Mesodermal cell (in vitro differentiated cells): ENCODE measurements around the gene RASL10B.
"Not testable (repeated sequence)": the region's sequence is repeated elsewhere in the genome, so short reads cannot be mapped to it uniquely, and the experiment has no call there.

Source experiments
- H3K27ac ChIP-seq: 2 replicates; pipeline ENCODE4 v1.7.0; 2013; ENCODE audit warnings: mild to moderate bottlenecking, low read depth, low read length, moderate library complexity; ENCODE audit not compliant: severe bottlenecking
- H3K36me3 ChIP-seq: 2 replicates; pipeline ENCODE4 v1.7.1; 2013; ENCODE audit warnings: mild to moderate bottlenecking, low read length, moderate library complexity; ENCODE audit not compliant: control insufficient read depth, insufficient read depth
- H3K4me1 ChIP-seq: one replicate; pipeline ENCODE4 v1.7.1; 2013; ENCODE audit warnings: mild to moderate bottlenecking, low read length; ENCODE audit not compliant: insufficient read depth, control insufficient read depth, poor library complexity, severe bottlenecking
- H3K4me3 ChIP-seq: 2 replicates; pipeline ENCODE4 v1.7.0; 2013; ENCODE audit warnings: low read length, control low read depth, mild to moderate bottlenecking; ENCODE audit not compliant: insufficient read depth, poor library complexity, severe bottlenecking; ENCODE audit errors: extremely low read depth
- H3K9me3 ChIP-seq: 2 replicates; pipeline ENCODE4 v1.7.1; 2013; ENCODE audit warnings: mild to moderate bottlenecking, low read length, moderate library complexity; ENCODE audit not compliant: control insufficient read depth
- WGBS, 2 experiments: methylation state at CpG; one replicate each; pipeline ENCODE4 v1.1.5; 2013; ENCODE audit warnings: missing lambda C conversion rate in 2 of 2; ENCODE audit not compliant: insufficient coverage in 2 of 2; 5-methylcytosine and 5-hydroxymethylcytosine counted together

RASL10B gene

GRCh38 chr17:35749560-35750412, 18.3 kb downstream of the RASL10B start:
- H3K4me3 ChIP-seq: no peak overlapping the region
- H3K4me1 ChIP-seq: peaks cover 8% of the 10 kb centered on the region
- H3K36me3 ChIP-seq: no peaks in the 10 kb centered on the region
- 40 to 42% methylated on average over 17 to 26 of the region's 35 CpGs for WGBS, 2 experiments
- H3K27ac ChIP-seq: no peak overlapping the region
- H3K9me3 ChIP-seq: no peaks in the 10 kb centered on the region

GRCh38 chr17:35750526-35751395, 19.3 kb downstream of the RASL10B start:
- Histone ChIP-seq H3K36me3 (no peaks in the 10 kb centered on the region), H3K27ac (no peak overlapping the region), H3K4me1 (peaks cover 8% of the 10 kb centered on the region), H3K9me3 (no peaks in the 10 kb centered on the region), H3K4me3 (no peak overlapping the region)
- WGBS, 2 experiments: 92 to 97% methylated on average over 5 to 6 of the region's 10 CpGs

DNA sequence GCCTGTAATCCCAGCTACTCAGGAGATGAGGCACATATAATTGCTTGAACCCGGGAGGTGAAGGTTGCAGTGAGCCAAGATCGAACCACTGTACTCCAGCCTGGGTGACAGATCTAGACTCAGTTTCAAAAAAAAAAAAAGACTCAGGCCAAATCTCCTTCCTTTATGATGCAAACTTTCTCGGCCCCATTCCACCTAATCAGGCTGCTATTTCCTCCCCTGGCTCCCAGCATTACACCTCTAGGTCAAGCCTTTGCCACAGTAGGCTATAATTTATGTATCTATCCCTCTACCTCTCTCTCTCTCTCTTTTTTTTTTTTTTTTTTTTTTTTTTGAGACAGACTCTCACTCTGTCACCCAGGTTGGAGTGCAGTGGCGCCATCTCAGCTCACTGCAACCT, 20.1 kb downstream of the RASL10B start:
- H3K4me3 ChIP-seq, H3K4me1 ChIP-seq, H3K36me3 ChIP-seq, H3K9me3 ChIP-seq, H3K27ac ChIP-seq: not testable (repeated sequence)
- 81 to 84% methylated on average over 3 of the region's 4 CpGs for WGBS, 2 experiments

GRCh38 chr17:35752471-35752870, 21.0 kb downstream of the RASL10B start:
- H3K36me3 ChIP-seq: no peaks in the 10 kb centered on the region
- WGBS, 2 experiments: 91 to 93% methylated on average over 16 of the region's 16 CpGs
- H3K4me1 ChIP-seq: peaks cover 8% of the 10 kb centered on the region
- H3K27ac ChIP-seq: no peak overlapping the region
- no peaks in the 10 kb centered on the region for H3K9me3 ChIP-seq
- H3K4me3 ChIP-seq: no peak overlapping the region

- Histone ChIP-seq H3K27ac (no peak within 1 kb of the TSS), H3K4me1 (peaks cover 8% of the 10 kb centered on the region), H3K4me3 (no peak within 1 kb of the TSS), H3K9me3 (no peaks in the 10 kb centered on the region), H3K36me3 (no peaks in the 10 kb centered on the region)
- WGBS, 2 experiments: 68 to 79% methylated on average over 4 to 9 of the region's 9 CpGs
Observed at GRCh38 chr17:35752945-35753764, 21.7 kb downstream of the RASL10B start, which contains the start of gene GAS2L2. TSS of gene GAS2L2 (minus strand) at chr17:35753239. CDS start at chr17:35752850, 389 bp downstream.

GRCh38 chr17:35757243-35757642, 25.8 kb downstream of the RASL10B start:
- Histone ChIP-seq H3K4me3 (no peak overlapping the region), H3K4me1 (peaks cover 5% of the 10 kb centered on the region), H3K36me3 (no peaks in the 10 kb centered on the region), H3K27ac (no peak overlapping the region), H3K9me3 (no peaks in the 10 kb centered on the region)

- H3K4me3 ChIP-seq: no peak within 1 kb of the TSS
- peaks cover 8% of the 10 kb centered on the region for H3K4me1 ChIP-seq
- no CpG with 5 or more reads among the region's 1 CpG for WGBS, 2 experiments
Observed at GRCh38 chr17:35760587-35760986, 29.1 kb downstream of the RASL10B start, which contains the start of gene C17orf50. TSS of gene C17orf50 (plus strand) at chr17:35760887. CDS start at chr17:35760942, 55 bp downstream.

GRCh38 chr17:35761601-35762000, 30.2 kb downstream of the RASL10B start:
- peaks cover 18% of the 10 kb centered on the region for H3K4me1 ChIP-seq
- 92 to 95% methylated on average over 3 to 5 of the region's 5 CpGs for WGBS, 2 experiments
- no peak overlapping the region for H3K27ac ChIP-seq
- H3K9me3 ChIP-seq: no peaks in the 10 kb centered on the region
- H3K4me3 ChIP-seq: no peak overlapping the region
- H3K36me3 ChIP-seq: no peaks in the 10 kb centered on the region

More at GRCh38 chr17:35760587-35760986, 29.1 kb downstream of the RASL10B start, which contains the start of gene C17orf50:
- Histone ChIP-seq H3K36me3 (no peaks in the 10 kb centered on the region), H3K9me3 (no peaks in the 10 kb centered on the region), H3K27ac (no peak within 1 kb of the TSS)

DNA sequence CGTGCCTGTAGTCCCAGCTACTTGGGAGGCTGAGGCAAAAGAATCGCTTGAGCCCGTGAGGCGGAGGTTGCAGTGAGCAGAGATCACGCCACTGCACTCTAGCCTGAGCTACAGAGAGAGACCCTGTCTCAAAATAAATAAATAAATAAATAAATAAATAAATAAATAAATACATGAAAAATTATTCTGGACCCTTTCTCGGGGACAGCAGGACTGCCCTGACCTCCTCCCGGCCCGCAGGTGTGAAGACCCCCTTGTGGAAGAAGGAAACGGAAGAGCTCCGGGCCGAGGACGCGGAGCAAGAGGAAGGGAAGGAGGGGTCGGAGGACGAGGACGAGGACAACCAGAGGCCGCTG, 32.3 kb downstream of the RASL10B start:
- Histone ChIP-seq H3K9me3 (no peaks in the 10 kb centered on the region), H3K4me1 (peaks cover 19% of the 10 kb centered on the region), H3K36me3 (no peaks in the 10 kb centered on the region), H3K27ac (no peak overlapping the region), H3K4me3 (peak overlapping the region; percentile 31)
- 10 to 37% methylated on average over 10 to 13 of the region's 17 CpGs for WGBS, 2 experiments
